Prostate gland (tissue), 2 donors: ENCODE results near the gene SEPHS1.

Experiments
- POLR2A ChIP-seq: fragments of 450-650 bp; IDR thresholded peaks from one replicate; pipeline ENCODE4 v1.6.1; 2016; ENCODE audit warnings: antibody characterized with exemption, mild to moderate bottlenecking
- TF ChIP-seq, protein P1 (sequence below), 4 experiments: fragments of 200-600 bp in 2 of 4; fragments of 450-650 bp in 2 of 4; sonication (generic) in 2 of 4; IDR thresholded peaks; 1 replicate in 3 of 4; 2 replicates in 1 of 4; pipeline ENCODE4 v1.5.1; 2016 to 2019; ENCODE audit warnings: antibody characterized with exemption in 4 of 4, mild to moderate bottlenecking in 2 of 4, moderate library complexity in 2 of 4

DNA sequence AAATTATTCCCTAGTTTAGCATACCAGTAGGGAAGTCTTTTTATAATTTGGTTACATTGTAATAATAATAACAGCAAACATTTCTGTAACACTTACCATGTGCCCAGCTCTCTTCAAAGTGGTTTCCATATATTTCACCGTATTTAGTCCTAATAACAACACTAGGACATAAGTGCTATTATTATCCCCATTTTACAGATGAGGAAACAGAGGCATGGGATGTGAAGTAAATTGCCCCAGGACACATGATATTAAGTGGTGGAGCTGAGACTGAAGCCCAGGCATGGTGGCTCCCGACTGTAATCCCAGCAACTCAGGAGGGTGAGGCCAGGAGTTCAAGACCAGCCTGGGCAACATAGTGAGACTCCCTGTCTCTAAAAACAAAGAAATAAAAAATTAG lies 53.3 kb downstream of the SEPHS1 start:
- TF ChIP-seq, protein P1, sequence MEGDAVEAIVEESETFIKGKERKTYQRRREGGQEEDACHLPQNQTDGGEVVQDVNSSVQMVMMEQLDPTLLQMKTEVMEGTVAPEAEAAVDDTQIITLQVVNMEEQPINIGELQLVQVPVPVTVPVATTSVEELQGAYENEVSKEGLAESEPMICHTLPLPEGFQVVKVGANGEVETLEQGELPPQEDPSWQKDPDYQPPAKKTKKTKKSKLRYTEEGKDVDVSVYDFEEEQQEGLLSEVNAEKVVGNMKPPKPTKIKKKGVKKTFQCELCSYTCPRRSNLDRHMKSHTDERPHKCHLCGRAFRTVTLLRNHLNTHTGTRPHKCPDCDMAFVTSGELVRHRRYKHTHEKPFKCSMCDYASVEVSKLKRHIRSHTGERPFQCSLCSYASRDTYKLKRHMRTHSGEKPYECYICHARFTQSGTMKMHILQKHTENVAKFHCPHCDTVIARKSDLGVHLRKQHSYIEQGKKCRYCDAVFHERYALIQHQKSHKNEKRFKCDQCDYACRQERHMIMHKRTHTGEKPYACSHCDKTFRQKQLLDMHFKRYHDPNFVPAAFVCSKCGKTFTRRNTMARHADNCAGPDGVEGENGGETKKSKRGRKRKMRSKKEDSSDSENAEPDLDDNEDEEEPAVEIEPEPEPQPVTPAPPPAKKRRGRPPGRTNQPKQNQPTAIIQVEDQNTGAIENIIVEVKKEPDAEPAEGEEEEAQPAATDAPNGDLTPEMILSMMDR (IDR thresholded peaks at IDR 0.05) = no peak
- TF ChIP-seq POLR2A = no peak
